Hepatocyte (in vitro differentiated cells): ENCODE data around the gene ZNF574.

Source experiments
- CTCF ChIP-seq: fragments of 200-600 bp; sonication (generic); IDR thresholded peaks from 2 replicates; pipeline ENCODE4 v1.5.1; 2016; ENCODE audit warnings: antibody characterized with exemption, mild to moderate bottlenecking; ENCODE audit not compliant: poor library complexity
- EZH2 ChIP-seq: fragments of 200-600 bp; sonication (generic); IDR thresholded peaks from 2 replicates; pipeline ENCODE4 v1.6.1; 2016; ENCODE audit warnings: antibody characterized with exemption, mild to moderate bottlenecking, borderline replicate concordance
- EZH2phosphoT487 ChIP-seq: fragments of 200-600 bp; sonication (generic); IDR thresholded peaks from one replicate; pipeline ENCODE4 v1.6.1; 2018; ENCODE audit warnings: antibody characterized with exemption, mild to moderate bottlenecking, low read depth, moderate library complexity; ENCODE audit not compliant: unreplicated experiment, severe bottlenecking

DNA sequence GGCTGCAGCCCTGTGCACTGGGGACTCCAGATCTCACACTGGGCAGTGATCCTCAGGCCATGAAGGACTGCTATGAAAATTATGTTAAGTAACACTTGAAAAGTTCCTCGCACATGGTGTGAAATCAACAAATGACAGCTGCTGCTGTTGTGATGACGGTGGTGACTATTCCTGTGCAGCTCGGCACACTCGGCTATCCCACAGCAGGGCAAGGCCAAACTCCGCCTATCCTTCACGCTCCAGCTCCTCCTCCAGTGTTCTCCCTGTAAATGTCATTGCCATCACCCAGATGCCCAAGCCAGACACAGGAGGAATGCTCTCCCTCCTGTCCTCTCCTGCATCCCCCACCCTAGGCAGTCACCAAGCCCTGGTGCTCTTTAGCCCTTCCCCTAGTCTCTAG lies 37.3 kb upstream of the ZNF574 start:
- TF ChIP-seq EZH2phosphoT487 (no peak), CTCF (no peak), EZH2 (no peak)
